ENCODE data around the gene HAPLN2. TPM values are rescaled to one million over a fixed set of nuclear protein-coding genes. Genes with fewer than 3 reads are reported as not detected.

HAPLN2 gene
- total RNA-seq, 1 experiment from 2014 or later = not detected

DNA sequence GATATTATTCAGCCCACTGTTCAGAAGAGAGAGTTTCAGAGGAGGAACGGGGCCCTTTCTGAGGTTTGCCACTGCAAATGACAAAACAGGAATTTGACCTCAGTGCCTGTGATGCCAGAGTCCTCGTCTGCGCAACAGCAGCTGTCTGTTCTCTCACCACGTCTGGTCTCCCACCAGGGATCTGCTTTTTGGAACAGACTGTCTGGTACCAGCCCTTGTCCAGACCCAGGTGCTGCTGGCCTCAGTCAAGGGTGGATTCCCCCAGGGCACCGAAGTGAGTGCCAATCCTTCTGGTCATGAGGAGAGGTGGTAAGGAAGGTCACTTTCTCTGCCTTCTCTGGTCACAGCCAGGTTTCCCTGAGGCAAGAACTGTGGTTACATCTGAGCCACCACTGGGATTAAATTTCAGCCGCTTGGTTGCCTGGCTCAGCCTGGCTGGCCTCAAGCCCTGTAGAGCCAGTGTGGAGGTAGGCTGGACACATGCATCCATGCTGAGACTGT is 20.4 kb downstream of the HAPLN2 start:
- Mint-ChIP-seq H3K27me3 (ENCODE audit: unreplicated experiment) (peaks cover under 1% of the 10 kb centered on the region), H3K36me3 (ENCODE audit: insufficient read depth, unreplicated experiment) (peaks cover 63% of the 10 kb centered on the region), H3K4me3 (ENCODE audit: low read depth, unreplicated experiment) (no peak overlapping the region), H3K4me1 (ENCODE audit: low read depth, unreplicated experiment) (peaks cover 11% of the 10 kb centered on the region), H3K9me3 (ENCODE audit: low read depth, unreplicated experiment) (no peaks in the 10 kb centered on the region), H3K27ac (ENCODE audit: unreplicated experiment) (no peak overlapping the region)
- TF ChIP-seq, protein P1, sequence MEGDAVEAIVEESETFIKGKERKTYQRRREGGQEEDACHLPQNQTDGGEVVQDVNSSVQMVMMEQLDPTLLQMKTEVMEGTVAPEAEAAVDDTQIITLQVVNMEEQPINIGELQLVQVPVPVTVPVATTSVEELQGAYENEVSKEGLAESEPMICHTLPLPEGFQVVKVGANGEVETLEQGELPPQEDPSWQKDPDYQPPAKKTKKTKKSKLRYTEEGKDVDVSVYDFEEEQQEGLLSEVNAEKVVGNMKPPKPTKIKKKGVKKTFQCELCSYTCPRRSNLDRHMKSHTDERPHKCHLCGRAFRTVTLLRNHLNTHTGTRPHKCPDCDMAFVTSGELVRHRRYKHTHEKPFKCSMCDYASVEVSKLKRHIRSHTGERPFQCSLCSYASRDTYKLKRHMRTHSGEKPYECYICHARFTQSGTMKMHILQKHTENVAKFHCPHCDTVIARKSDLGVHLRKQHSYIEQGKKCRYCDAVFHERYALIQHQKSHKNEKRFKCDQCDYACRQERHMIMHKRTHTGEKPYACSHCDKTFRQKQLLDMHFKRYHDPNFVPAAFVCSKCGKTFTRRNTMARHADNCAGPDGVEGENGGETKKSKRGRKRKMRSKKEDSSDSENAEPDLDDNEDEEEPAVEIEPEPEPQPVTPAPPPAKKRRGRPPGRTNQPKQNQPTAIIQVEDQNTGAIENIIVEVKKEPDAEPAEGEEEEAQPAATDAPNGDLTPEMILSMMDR (IDR thresholded peaks at IDR 0.05; ENCODE audit: unreplicated experiment) = no peak
- CTCF ChIA-PET = interaction anchor here (0.6 to 0.7 kb wide), 2 partner anchors 12 to 53 kb away, joined by 3 read pairs; no protein-coding TSS in a partner anchor
- intact Hi-C loops (cut with micrococcal nuclease; ENCODE audit: unreplicated experiment) = no loop called here
- no peak for DNase-seq
- BruUV-seq (replicated peaks) = no TSS peak

DNA sequence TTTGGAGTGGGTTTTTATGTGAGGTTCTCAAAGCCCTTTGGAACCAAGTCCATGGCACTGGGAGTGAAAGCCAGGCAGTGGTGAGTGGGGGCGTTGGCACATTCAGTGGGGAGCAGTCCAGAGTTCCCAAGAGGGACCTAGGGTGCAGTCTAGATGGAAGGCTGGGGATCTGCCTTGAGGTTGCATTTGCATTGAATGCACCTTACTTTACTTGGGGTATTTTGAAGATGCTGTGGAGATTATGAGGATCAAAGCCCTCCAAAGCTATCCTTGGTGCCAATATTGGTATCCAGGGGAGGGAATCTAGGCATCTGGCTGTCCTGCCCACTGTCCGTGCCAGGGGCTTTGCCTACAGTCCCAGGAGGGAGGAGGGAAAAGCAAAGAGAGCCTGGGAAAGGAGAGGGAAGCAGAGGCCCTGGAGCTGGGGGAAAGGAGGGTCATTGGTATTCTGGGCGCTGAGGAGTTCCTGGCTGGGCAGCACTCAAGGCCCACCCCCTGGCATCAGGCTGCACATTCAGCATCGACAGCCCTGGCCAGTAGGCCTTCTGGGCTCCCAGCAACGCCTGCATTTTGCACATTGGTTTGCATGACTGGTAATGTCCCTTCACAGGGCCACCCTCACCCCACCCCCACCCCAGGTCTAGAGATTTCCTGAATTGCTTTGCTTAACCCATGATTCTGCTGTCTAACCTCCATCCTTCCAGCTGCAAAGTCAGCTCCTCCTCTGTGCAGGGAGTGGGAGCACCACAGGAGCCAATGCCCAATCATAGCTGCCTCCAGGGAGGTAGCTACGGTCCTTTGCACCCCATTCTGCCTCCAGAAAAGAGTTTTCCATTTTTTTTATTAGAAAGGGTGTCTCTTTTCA is 21.9 kb downstream of the HAPLN2 start:
- Mint-ChIP-seq H3K36me3 (ENCODE audit: insufficient read depth, unreplicated experiment) (peaks cover 75% of the 10 kb centered on the region), H3K27me3 (ENCODE audit: unreplicated experiment) (no peaks in the 10 kb centered on the region), H3K9me3 (ENCODE audit: low read depth, unreplicated experiment) (no peaks in the 10 kb centered on the region), H3K4me1 (ENCODE audit: low read depth, unreplicated experiment) (peaks cover 7% of the 10 kb centered on the region), H3K27ac (ENCODE audit: unreplicated experiment) (peak overlapping the region; percentile 17), H3K4me3 (ENCODE audit: low read depth, unreplicated experiment) (no peak overlapping the region)
- BruUV-seq (replicated peaks) = no TSS peak
- TF ChIP-seq, protein P1 (IDR thresholded peaks at IDR 0.05; ENCODE audit: unreplicated experiment) = no peak
- CTCF ChIA-PET = interaction anchor here (0.6 kb wide), 1 partner anchor 25 kb away, joined by 4 read pairs; no protein-coding TSS in a partner anchor
- intact Hi-C loops (cut with micrococcal nuclease; ENCODE audit: unreplicated experiment) = no loop called here
- DNase-seq = no peak

DNA sequence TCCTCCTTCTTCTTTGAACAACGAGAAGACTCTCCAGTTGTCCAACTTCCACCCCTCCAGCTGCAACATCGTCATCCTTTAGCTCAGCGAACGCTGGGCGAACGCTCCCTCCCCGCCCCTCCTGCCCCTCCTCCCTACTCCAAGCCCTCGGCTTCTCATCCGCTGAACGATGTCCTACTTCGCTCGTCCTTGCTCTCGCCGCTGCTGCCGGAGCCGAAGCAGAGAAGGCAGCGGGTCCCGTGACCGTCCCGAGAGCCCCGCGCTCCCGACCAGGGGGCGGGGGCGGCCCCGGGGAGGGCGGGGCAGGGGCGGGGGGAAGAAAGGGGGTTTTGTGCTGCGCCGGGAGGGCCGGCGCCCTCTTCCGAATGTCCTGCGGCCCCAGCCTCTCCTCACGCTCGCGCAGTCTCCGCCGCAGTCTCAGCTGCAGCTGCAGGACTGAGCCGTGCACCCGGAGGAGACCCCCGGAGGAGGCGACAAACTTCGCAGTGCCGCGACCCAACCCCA is 22.6 kb downstream of the HAPLN2 start, which contains the start of gene BCAN:
Gene BCAN, plus strand, starts transcription at position 357 of the 504 bp plus-strand sequence. CDS start 3,938 bp downstream, outside the sequence.
- Mint-ChIP-seq H3K27ac (ENCODE audit: unreplicated experiment) (peak within 1 kb of the TSS; percentile 17), H3K9me3 (ENCODE audit: low read depth, unreplicated experiment) (no peaks in the 10 kb centered on the region), H3K27me3 (ENCODE audit: unreplicated experiment) (no peaks in the 10 kb centered on the region), H3K4me1 (ENCODE audit: low read depth, unreplicated experiment) (no peaks in the 10 kb centered on the region), H3K4me3 (ENCODE audit: low read depth, unreplicated experiment) (no peak within 1 kb of the TSS), H3K36me3 (ENCODE audit: insufficient read depth, unreplicated experiment) (peaks cover 77% of the 10 kb centered on the region)
- no peak for DNase-seq
- TF ChIP-seq, protein P1 (IDR thresholded peaks at IDR 0.05; ENCODE audit: unreplicated experiment) = no peak
- CTCF ChIA-PET = no interaction called here
- intact Hi-C loops (cut with micrococcal nuclease; ENCODE audit: unreplicated experiment) = no loop called here
- no TSS peak for BruUV-seq (replicated peaks)

DNA sequence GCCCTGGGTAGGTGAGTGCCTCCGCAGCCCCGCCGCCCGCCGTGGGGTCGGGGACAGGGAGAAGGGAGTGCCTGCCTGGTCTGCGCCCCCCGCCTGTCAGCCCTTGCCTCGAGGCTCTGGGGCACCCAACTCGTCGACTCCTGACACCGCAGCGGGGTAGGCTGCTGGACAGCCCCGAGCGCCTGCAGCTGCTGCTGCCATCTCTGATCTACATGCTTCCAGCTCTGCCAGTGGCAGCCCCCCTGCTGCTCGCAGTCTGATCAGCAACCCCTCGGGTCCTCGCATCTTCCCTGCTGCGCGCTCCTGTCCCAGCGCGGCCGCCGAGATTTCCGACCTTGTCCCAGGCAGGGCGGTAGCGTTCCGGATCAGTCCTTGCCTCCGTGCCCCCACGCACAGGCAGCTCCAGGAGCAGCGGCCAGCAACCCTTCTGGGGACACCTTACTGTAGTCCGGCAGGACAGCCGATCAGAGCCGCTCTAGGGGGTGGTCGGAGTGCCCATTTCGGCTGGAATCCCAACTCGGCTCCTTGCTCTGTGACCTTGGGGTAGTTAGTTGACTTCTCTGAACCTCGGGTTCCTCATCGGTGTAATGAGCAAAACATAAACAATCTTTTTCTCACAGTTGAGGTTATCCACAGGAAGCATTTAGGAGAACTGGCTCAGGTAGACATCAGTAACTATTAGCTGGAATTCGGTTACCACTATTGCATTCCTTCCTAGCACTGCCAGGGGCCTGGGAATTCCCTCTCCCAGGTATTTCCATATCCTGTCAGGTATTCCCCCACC is 23.2 kb downstream of the HAPLN2 start:
- Mint-ChIP-seq H3K4me1 (ENCODE audit: low read depth, unreplicated experiment) (no peaks in the 10 kb centered on the region), H3K36me3 (ENCODE audit: insufficient read depth, unreplicated experiment) (peaks cover 81% of the 10 kb centered on the region), H3K9me3 (ENCODE audit: low read depth, unreplicated experiment) (no peaks in the 10 kb centered on the region), H3K4me3 (ENCODE audit: low read depth, unreplicated experiment) (no peak overlapping the region), H3K27me3 (ENCODE audit: unreplicated experiment) (no peaks in the 10 kb centered on the region), H3K27ac (ENCODE audit: unreplicated experiment) (no peak overlapping the region)
- intact Hi-C loops (cut with micrococcal nuclease; ENCODE audit: unreplicated experiment) = no loop called here
- no peak for DNase-seq
- TF ChIP-seq, protein P1 (IDR thresholded peaks at IDR 0.05; ENCODE audit: unreplicated experiment) = no peak
- CTCF ChIA-PET = interaction anchor here (0.6 to 1.2 kb wide), 4 partner anchors 16 to 66 kb away, joined by 3 to 5 read pairs (median 4); no protein-coding TSS in a partner anchor
- no TSS peak for BruUV-seq (replicated peaks)

All from Calu3 (cell line).